SK-N-SH treated with all-trans-retinoic acid at 6 μM for 48 hours (cell line): ENCODE results near the gene AMPH.

Source experiments
- CREB5 ChIP-seq: fragments of 250-450 bp; sonication (Bioruptor Pico); IDR thresholded peaks from 2 replicates; pipeline ENCODE4 v1.5.1; 2020; ENCODE audit warnings: low read depth, mild to moderate bottlenecking, moderate library complexity
- CSRNP3 ChIP-seq: fragments of 250-450 bp; sonication (Bioruptor Pico); IDR thresholded peaks from 2 replicates; pipeline ENCODE4 v1.5.1; 2021; ENCODE audit warnings: mild to moderate bottlenecking, moderate library complexity
- ESRRG ChIP-seq: fragments of 250-450 bp; sonication (Bioruptor Pico); IDR thresholded peaks from 2 replicates; pipeline ENCODE4 v1.6.1; 2021; ENCODE audit warnings: mild to moderate bottlenecking
- GLIS3 ChIP-seq: fragments of 250-450 bp; sonication (Bioruptor Pico); IDR thresholded peaks from 2 replicates; pipeline ENCODE4 v1.5.0; 2020; ENCODE audit warnings: mild to moderate bottlenecking, moderate library complexity
- OSR1 ChIP-seq: fragments of 250-450 bp; sonication (Bioruptor Pico); IDR thresholded peaks from 2 replicates; pipeline ENCODE4 v1.8.0; 2022; ENCODE audit warnings: moderate library complexity, mild to moderate bottlenecking, inconsistent platforms
- PATZ1 ChIP-seq: fragments of 250-450 bp; sonication (Bioruptor Pico); IDR thresholded peaks from 2 replicates; pipeline ENCODE4 v1.8.0; 2020; ENCODE audit warnings: mild to moderate bottlenecking, moderate library complexity, borderline replicate concordance
- RARB ChIP-seq: fragments of 250-450 bp; sonication (Bioruptor Pico); IDR thresholded peaks from 2 replicates; pipeline ENCODE4 v1.8.0; 2021; ENCODE audit warnings: mild to moderate bottlenecking, moderate library complexity
- TOX ChIP-seq: fragments of 250-450 bp; sonication (Bioruptor Pico); IDR thresholded peaks from 2 replicates; pipeline ENCODE4 v1.8.0; 2021; ENCODE audit warnings: mild to moderate bottlenecking, moderate library complexity, borderline replicate concordance
- ZNF70 ChIP-seq: fragments of 450-650 bp; formaldehyde crosslinking; IDR thresholded peaks from 2 replicates; pipeline ENCODE4 v1.5.0; 2020; ENCODE audit warnings: mild to moderate bottlenecking, moderate library complexity

GRCh38 chr7:38574086-38574485, 57.1 kb downstream of the AMPH start:
- TF ChIP-seq PATZ1 (CRISPR knock-in tag) = no peak
- no peak for TF ChIP-seq RARB (CRISPR knock-in tag)
- TF ChIP-seq GLIS3 (CRISPR knock-in tag) = no peak
- no peak for TF ChIP-seq OSR1 (CRISPR knock-in tag)
- TF ChIP-seq CREB5 (CRISPR knock-in tag) = no peak
- no peak for TF ChIP-seq ESRRG (CRISPR knock-in tag)
- TF ChIP-seq ZNF70 (CRISPR knock-in tag) = no peak
- TF ChIP-seq TOX (CRISPR knock-in tag) = no peak
- no peak for TF ChIP-seq CSRNP3 (CRISPR knock-in tag)
